ENCODE results near the gene CCDC13. TPM values are rescaled to one million over a fixed set of nuclear protein-coding genes. Genes with fewer than 3 reads are reported as not detected.
A peak's percentile ranks its signal among the peaks of the same experiment; 100 is the strongest.

Gene CCDC13
- total and polyA plus RNA-seq, 4 donors = 1.9 to 7.6 (median 3.2) TPM

DNA sequence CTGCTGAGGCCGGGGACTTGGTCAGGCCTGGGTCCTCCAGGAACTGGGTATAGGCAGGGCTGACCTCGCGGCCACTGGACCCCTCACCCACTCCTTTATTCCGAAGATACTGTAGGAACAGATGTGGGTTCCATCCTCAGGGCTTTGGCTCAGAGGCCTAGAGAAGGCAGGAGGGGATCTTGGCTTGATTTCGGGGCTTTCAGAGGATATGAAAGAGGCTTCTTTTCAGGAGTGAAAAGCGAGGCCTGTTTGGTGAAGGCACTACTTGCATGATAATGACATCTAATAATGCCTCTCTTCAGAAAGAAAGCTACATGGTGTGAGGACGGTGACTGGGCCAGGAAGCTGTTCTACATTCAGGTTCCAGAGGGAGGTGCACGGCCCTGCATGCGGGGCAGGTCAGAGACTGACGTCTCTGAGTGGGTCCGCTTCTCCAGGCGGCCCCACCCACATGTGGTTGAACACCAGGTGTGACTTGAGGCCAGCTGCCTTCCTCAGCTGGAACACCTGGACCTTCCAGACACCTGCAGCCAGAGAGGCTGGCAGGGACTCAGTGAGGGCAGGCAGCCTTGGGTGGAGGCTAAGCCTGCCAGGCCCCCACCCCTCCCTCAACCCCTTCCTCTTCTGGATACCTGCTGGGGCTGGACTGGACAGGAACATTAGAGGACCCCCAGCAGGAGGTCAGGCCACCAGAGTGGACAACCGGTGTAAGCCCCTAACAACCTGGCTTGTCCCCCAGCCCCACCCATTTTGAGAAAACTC is 39.4 kb downstream of the CCDC13 start:
- ATAC-seq (ENCODE audit: insufficient read depth, low FRiP score) (no peak), DNase-seq (peak in 1 of 3 donors; percentile 7)
- Histone ChIP-seq H3K4me1 (ENCODE audit: control insufficient read depth in 5 of 5, insufficient read depth in 5 of 5, low read length in 5 of 5) (peaks cover 0 to 3% (median 0%) of the 10 kb centered on the region in 5 donors), H3K9me3 (ENCODE audit: control insufficient read depth in 4 of 4, insufficient read depth in 3 of 4, low read length in 3 of 4) (no peaks in the 10 kb centered on the region), H3K9ac (ENCODE audit: insufficient read depth in 1 of 2, low read length in 2 of 2) (no peak overlapping the region), H3K36me3 (ENCODE audit: control insufficient read depth in 4 of 4, insufficient read depth in 4 of 4, low read length in 4 of 4) (no peaks in the 10 kb centered on the region), H3K27ac (ENCODE audit: low read depth in 1 of 2, low read length in 1 of 2) (no peak overlapping the region), H3K27me3 (ENCODE audit: control insufficient read depth in 3 of 3, insufficient read depth in 3 of 3, low read length in 2 of 3) (no peaks in the 10 kb centered on the region), H3K4me3 (no peak overlapping the region)
- TF ChIP-seq, protein P1, sequence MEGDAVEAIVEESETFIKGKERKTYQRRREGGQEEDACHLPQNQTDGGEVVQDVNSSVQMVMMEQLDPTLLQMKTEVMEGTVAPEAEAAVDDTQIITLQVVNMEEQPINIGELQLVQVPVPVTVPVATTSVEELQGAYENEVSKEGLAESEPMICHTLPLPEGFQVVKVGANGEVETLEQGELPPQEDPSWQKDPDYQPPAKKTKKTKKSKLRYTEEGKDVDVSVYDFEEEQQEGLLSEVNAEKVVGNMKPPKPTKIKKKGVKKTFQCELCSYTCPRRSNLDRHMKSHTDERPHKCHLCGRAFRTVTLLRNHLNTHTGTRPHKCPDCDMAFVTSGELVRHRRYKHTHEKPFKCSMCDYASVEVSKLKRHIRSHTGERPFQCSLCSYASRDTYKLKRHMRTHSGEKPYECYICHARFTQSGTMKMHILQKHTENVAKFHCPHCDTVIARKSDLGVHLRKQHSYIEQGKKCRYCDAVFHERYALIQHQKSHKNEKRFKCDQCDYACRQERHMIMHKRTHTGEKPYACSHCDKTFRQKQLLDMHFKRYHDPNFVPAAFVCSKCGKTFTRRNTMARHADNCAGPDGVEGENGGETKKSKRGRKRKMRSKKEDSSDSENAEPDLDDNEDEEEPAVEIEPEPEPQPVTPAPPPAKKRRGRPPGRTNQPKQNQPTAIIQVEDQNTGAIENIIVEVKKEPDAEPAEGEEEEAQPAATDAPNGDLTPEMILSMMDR (IDR thresholded peaks at IDR 0.05; ENCODE audit: control extremely low read depth, extremely low read depth) = no peak
- WGBS, 2 donors = 89 to 93% methylated on average over 13 of the region's 13 CpGs

DNA sequence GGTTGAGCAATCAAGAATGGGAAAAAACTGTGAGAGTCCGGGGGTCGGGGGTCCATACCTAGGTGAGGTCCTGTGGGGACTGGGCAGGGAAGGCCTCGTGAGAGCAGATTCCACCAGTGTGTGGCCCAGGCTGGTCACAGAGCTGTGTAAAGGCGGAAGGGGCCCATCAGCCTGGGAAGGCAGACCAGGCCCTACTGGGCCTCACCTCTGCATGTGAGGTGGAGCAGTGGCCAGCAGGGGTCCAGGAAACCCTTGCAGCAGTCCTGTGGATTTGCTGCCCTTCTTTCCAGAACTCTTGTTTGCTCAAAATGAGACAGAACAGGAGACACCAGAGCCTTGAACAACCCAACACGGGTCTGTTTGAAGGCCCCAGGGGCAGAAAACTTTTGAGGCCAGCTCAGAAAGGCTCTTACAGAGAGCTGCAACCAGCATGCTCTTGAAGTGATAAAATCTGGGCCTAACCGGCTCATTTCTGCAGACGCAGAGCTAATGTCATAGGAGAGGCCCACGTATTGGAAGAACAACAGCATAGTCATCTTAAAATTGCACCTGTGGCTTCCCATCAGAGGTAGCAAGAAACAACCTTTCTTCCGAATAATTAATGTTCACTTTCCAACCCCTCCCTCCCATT is 40.1 kb downstream of the CCDC13 start:
- WGBS, 2 donors = 84 to 89% methylated on average over 9 of the region's 9 CpGs
- Histone ChIP-seq H3K4me1 (ENCODE audit: control insufficient read depth in 5 of 5, insufficient read depth in 5 of 5, low read length in 5 of 5) (peaks cover 0 to 3% (median 0%) of the 10 kb centered on the region in 5 donors), H3K9me3 (ENCODE audit: control insufficient read depth in 4 of 4, insufficient read depth in 3 of 4, low read length in 3 of 4) (no peaks in the 10 kb centered on the region), H3K4me3 (no peak overlapping the region), H3K36me3 (ENCODE audit: control insufficient read depth in 4 of 4, insufficient read depth in 4 of 4, low read length in 4 of 4) (no peaks in the 10 kb centered on the region), H3K27me3 (ENCODE audit: control insufficient read depth in 3 of 3, insufficient read depth in 3 of 3, low read length in 2 of 3) (no peaks in the 10 kb centered on the region), H3K27ac (ENCODE audit: low read depth in 1 of 2, low read length in 1 of 2) (no peak overlapping the region), H3K9ac (ENCODE audit: insufficient read depth in 1 of 2, low read length in 2 of 2) (no peak overlapping the region)
- TF ChIP-seq, protein P1 (IDR thresholded peaks at IDR 0.05; ENCODE audit: control extremely low read depth, extremely low read depth) = no peak
- ATAC-seq (ENCODE audit: insufficient read depth, low FRiP score) = no peak
- DNase-seq = peak in 1 of 3 donors; percentile 6

DNA sequence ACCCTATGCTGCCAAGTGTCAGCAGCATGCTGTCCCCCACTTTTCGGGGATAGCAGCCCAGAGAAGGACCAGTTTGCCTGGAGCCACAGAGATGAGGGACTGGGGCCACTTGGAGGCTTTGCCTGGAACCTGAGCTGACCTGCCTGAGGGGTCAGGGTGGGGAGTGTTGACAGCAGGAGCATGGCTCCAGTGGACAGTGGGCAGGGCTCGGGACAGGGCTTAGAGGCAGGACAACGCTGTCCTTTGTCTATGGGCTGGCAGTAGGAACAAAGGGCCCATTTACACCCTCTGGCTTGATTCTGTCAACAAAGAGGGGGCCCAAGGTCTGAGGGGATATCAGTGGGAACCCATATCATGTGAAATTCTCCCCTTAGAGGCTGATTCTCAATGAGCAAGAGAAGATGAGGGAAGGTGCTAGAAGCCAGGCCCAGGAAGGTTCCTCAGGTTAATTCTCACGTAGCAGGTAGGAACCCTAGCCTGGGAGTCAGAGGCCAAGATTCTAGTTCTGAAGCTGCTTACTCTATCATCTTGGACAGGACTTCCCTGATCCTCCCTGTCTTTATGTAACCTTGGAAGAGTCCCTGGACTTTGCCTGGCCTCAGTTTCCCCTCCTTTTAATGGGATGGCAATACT is 40.7 kb downstream of the CCDC13 start:
- DNase-seq (peak in 1 of 3 donors; percentile 11), ATAC-seq (ENCODE audit: insufficient read depth, low FRiP score) (no peak)
- Histone ChIP-seq H3K9ac (ENCODE audit: insufficient read depth in 1 of 2, low read length in 2 of 2) (no peak overlapping the region), H3K4me3 (no peak overlapping the region), H3K27me3 (ENCODE audit: control insufficient read depth in 3 of 3, insufficient read depth in 3 of 3, low read length in 2 of 3) (no peaks in the 10 kb centered on the region), H3K4me1 (ENCODE audit: control insufficient read depth in 5 of 5, insufficient read depth in 5 of 5, low read length in 5 of 5) (peaks cover 0 to 3% (median 0%) of the 10 kb centered on the region in 5 donors), H3K9me3 (ENCODE audit: control insufficient read depth in 4 of 4, insufficient read depth in 3 of 4, low read length in 3 of 4) (no peaks in the 10 kb centered on the region), H3K27ac (ENCODE audit: low read depth in 1 of 2, low read length in 1 of 2) (no peak overlapping the region), H3K36me3 (ENCODE audit: control insufficient read depth in 4 of 4, insufficient read depth in 4 of 4, low read length in 4 of 4) (no peaks in the 10 kb centered on the region)
- TF ChIP-seq, protein P1 (IDR thresholded peaks at IDR 0.05; ENCODE audit: control extremely low read depth, extremely low read depth) = no peak
- 74 to 79% methylated on average over 4 of the region's 4 CpGs for WGBS, 2 donors
